Measurements from ENCODE around the gene FAM217B.

FAM217B gene

GRCh38 chr20:59977086-59977485 lies 36.9 kb downstream of the FAM217B start:
- FAIRE-seq, result no peak

GRCh38 chr20:59983076-59983475 lies 42.9 kb downstream of the FAM217B start:
- FAIRE-seq, result no peak

- no peak for FAIRE-seq
Measured at GRCh38 chr20:59984541-59984940, 44.4 kb downstream of the FAM217B start.

DNA sequence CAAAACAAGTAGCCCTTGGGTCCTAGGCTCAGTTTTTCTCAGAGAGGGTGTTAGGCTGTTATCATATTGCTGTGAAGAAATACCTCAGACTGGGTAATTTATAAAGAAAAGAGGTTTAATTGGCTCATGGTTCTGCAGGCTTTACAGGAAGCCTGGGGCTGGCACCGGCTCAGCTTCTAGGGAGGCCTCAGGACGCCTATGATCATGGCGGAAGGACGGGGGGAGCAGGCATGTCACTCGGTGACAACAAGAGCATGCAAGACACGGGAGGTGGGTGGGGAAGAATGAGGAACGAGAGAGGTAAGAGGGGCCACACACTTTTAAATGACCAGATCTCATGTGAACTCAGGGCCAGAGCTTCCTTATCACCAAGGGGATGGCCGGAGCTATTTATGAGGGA lies 45.0 kb downstream of the FAM217B start:
- FAIRE-seq, result no peak

DNA sequence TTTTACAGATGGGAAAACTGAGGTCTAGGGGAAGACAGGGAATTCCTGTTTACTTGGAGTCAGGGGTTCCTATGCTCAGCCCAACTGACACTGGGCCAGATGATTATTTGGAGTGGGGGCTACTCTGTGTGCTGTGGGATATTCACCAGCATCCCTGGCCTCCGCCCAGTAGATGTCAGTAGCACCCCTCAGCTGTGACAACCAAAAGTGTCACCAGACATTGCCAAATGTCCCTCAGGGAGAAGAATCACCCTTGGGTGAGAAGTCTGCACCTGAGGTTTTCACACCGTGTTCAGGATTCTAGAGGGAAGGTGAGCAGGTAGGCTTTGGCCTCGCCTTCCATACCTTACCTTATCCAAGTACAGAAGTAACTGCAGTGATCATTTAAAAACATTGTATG lies 45.7 kb downstream of the FAM217B start:
- no peak for FAIRE-seq

- FAIRE-seq, result no peak
Measured at GRCh38 chr20:59987135-59987534, 46.9 kb downstream of the FAM217B start.

DNA sequence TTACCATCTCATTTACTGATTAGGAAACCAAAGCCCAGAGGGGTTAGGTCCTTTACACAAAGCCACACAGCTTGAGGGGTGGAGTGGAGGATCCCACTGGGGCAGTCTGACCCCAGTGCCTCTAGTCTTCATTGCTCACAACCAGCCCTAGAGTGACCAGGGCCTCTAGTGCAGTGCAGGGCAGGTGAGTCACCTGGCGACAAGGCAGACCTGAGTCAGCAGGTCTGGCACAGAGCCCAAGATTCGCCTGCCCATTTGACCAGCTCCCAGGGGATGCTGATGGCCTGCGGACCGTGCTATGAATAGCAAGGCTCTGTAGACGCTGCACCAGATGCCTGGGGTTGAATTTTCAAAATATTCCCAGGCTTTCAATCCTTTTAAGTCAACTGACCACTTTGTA lies 48.0 kb downstream of the FAM217B start:
- peak; percentile 84 for FAIRE-seq

GRCh38 chr20:59992526-59993084 lies 52.4 kb downstream of the FAM217B start:
- no peak for FAIRE-seq

GRCh38 chr20:59993736-59994430 lies 53.7 kb downstream of the FAM217B start:
- no peak for FAIRE-seq

DNA sequence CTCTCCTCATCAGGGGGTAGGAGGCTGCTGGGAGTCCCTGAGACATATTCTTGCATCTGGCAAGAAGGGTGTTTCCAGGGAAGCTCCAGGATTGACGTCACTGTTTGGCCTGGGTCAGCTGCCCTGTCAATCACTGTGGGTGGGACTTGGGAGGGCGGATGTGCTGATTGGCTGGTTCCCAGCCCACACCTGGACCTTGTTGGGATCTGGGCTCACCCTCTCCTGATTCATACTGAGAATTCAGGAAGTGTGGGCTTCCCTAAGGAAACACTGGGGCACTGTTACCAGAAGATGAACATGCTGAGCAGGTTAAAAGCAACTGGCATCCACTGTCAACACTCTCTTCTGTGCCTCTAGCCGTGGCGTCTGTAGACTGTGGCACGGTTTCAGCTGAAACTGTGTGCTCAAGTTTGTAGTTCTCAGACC lies 54.5 kb downstream of the FAM217B start:
- no peak for FAIRE-seq

GRCh38 chr20:59996108-59996507 lies 55.9 kb downstream of the FAM217B start:
- FAIRE-seq, result no peak

- FAIRE-seq, result no peak
Measured at GRCh38 chr20:59997896-59998295, 57.7 kb downstream of the FAM217B start.
